HG02588 (cell line): ENCODE measurements around the gene GPR132.

ENCODE experiments used
- ATAC-seq: cut with Tn5 transposase; IDR thresholded peaks from one replicate; pipeline ENCODE4 v1.9.1; 2021; ENCODE audit warnings: mild to moderate bottlenecking, moderate library complexity; ENCODE audit not compliant: unreplicated experiment

The GPR132 gene

GRCh38 chr14:105005929-105006830 is 59.0 kb downstream of the GPR132 start:
- ATAC-seq = no peak

DNA sequence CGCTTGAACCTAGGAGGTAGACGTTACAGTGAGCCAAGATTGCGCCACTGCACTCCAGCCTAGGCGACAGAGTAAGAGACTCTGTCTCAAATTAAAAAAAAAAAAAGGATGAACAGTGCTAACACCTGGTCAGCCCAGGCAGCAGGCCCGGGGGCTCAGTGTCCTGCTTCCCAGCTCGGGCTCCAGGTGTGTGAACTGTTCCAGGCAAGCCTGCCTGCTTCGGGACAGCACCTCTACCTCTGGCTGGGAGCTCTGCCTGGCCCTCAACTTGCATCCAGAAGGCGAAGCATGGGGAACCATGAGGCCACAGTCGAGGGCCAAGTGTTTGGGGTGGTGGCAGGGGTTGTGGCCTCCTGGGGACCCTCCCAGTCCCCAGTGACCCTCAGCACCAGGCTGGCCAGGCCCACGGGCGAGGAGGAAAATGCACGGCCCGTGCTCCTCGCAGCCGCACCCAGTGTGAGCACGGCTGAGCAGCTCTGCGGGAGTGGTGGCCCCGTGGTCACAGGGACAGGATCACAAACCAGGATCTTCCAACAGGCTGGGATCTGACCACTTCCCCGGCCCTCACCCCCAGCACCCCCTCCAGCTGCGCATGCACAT is 59.8 kb downstream of the GPR132 start:
- no peak for ATAC-seq
